Endodermal cell (in vitro differentiated cells): ENCODE measurements around the gene SOX13. TPM values are rescaled to one million over a fixed set of nuclear protein-coding genes. Genes with fewer than 3 reads are reported as not detected.

Experiments used
- DNase-seq: peaks from one replicate; pipeline ENCODE4 v3.0.0-alpha.2; 2017
- H3K27ac ChIP-seq: 2 replicates; pipeline ENCODE4 v1.5.1; 2013; ENCODE audit warnings: mild to moderate bottlenecking, low read depth, low read length, moderate library complexity
- H3K27me3 ChIP-seq: 2 replicates; pipeline ENCODE4 v1.6.1; 2013; ENCODE audit warnings: mild to moderate bottlenecking, low read length, moderate library complexity; ENCODE audit not compliant: insufficient read depth, control insufficient read depth, poor library complexity, severe bottlenecking
- H3K36me3 ChIP-seq: 2 replicates; pipeline ENCODE4 v1.7.0; 2013; ENCODE audit warnings: mild to moderate bottlenecking, low read length, moderate library complexity; ENCODE audit not compliant: control insufficient read depth, insufficient read depth
- H3K4me1 ChIP-seq: one replicate; pipeline ENCODE4 v1.7.0; 2013; ENCODE audit warnings: low read length; ENCODE audit not compliant: control insufficient read depth, insufficient read depth
- H3K4me3 ChIP-seq: 2 replicates; pipeline ENCODE4 v1.5.1; 2013; ENCODE audit warnings: mild to moderate bottlenecking, low read length, moderate library complexity
- H3K9ac ChIP-seq: 2 replicates; pipeline ENCODE4 v1.6.1; 2013; ENCODE audit warnings: mild to moderate bottlenecking, low read length, moderate library complexity; ENCODE audit not compliant: poor library complexity, severe bottlenecking; ENCODE audit errors: extremely low read depth
- H3K9me3 ChIP-seq: 2 replicates; pipeline ENCODE4 v1.6.1; 2013; ENCODE audit warnings: mild to moderate bottlenecking, low read length, moderate library complexity; ENCODE audit not compliant: control insufficient read depth
- H3K27ac Mint-ChIP-seq: 2 replicates; pipeline ENCODE4 v1.8.0; 2020; ENCODE audit warnings: mixed read lengths
- H3K27me3 Mint-ChIP-seq: 2 replicates; pipeline ENCODE4 v1.8.0; 2021; ENCODE audit warnings: mild to moderate bottlenecking, mixed read lengths; ENCODE audit not compliant: insufficient read depth
- H3K36me3 Mint-ChIP-seq: 2 replicates; pipeline ENCODE4 v1.8.0; 2020; ENCODE audit warnings: low read depth, mixed read lengths
- H3K4me1 Mint-ChIP-seq: 2 replicates; pipeline ENCODE4 v1.8.0; 2020; ENCODE audit warnings: mixed read lengths
- H3K4me3 Mint-ChIP-seq: 2 replicates; pipeline ENCODE4 v1.8.0; 2020; ENCODE audit warnings: mild to moderate bottlenecking, moderate library complexity, mixed read lengths
- H3K9me3 Mint-ChIP-seq: 2 replicates; pipeline ENCODE4 v1.8.0; 2020; ENCODE audit warnings: mild to moderate bottlenecking, mixed read lengths
- CTCF ChIP-seq: fragments of 200-600 bp; sonication (generic); conservative IDR thresholded peaks from 2 replicates; pipeline ENCODE4 v1.5.0; 2021; ENCODE audit warnings: antibody characterized with exemption, mild to moderate bottlenecking
- WGBS, 2 experiments: methylation state at CpG; one replicate each; pipeline versions ENCODE4 v1.1.5 to v1.1.7; 2013; ENCODE audit warnings: missing lambda C conversion rate in 2 of 2, mixed read lengths in 1 of 2; ENCODE audit not compliant: insufficient coverage in 1 of 2, insufficient read length in 1 of 2; 5-methylcytosine and 5-hydroxymethylcytosine counted together
- total RNA-seq, 2 donors: library from RNA; stranded (reverse); fragmentation: NEBNext Ultra II Directional in 1 of 2; extraction: Animal tissue kit (Norgen Biotek cat#: 25700) in 1 of 2; gene quantifications; 2 replicates in 1 of 2; 3 replicates in 1 of 2; pipeline ENCODE4 v1.2.1, GENCODE V29; 2021

SOX13 gene
- total RNA-seq, 2 donors from 2014 or later = 75.3 to 85.3 TPM

DNA sequence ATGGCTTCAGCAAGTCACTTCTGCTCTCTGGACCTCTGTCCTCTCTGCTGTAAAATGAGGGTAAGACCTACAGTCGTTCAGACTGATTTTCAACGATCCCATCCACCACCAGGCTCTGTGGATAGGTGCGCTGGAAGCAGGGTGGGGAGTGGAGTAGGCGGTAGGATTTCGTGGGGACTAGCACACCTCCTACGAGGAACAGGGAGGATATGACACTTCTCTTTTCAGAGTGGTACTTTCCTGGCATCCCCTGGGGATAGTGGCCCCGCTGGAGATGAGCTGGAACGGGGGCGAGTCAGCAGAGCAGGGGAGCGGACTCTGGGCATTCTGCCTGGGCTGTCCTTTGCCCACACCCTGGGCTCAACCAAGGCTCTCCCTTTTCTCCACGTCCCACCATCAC, 61.2 kb downstream of the SOX13 start:
- H3K27me3 Mint-ChIP-seq = no peaks in the 10 kb centered on the region
- H3K9me3 Mint-ChIP-seq = no peaks in the 10 kb centered on the region
- H3K27ac ChIP-seq = no peak overlapping the region
- no peak for TF ChIP-seq CTCF
- H3K27me3 ChIP-seq = no peaks in the 10 kb centered on the region
- H3K9me3 ChIP-seq = no peaks in the 10 kb centered on the region
- peaks cover 10% of the 10 kb centered on the region for H3K36me3 Mint-ChIP-seq
- H3K9ac ChIP-seq = no peak overlapping the region
- WGBS, 2 experiments = 86 to 100% methylated on average over 9 to 11 of the region's 11 CpGs
- no peak overlapping the region for H3K27ac Mint-ChIP-seq
- peaks cover 5% of the 10 kb centered on the region for H3K36me3 ChIP-seq
- H3K4me1 ChIP-seq = no peaks in the 10 kb centered on the region
- no peak overlapping the region for H3K4me3 Mint-ChIP-seq
- peaks cover 3% of the 10 kb centered on the region for H3K4me1 Mint-ChIP-seq
- H3K4me3 ChIP-seq = no peak overlapping the region
- DNase-seq = no peak

GRCh38 chr1:204136814-204137213, 63.9 kb downstream of the SOX13 start:
- no peak overlapping the region for H3K9ac ChIP-seq
- WGBS, 2 experiments = 79% methylated on average over 2 of the region's 2 CpGs; no CpG with 5 or more reads in 1 of the 2 experiments
- no peaks in the 10 kb centered on the region for H3K9me3 Mint-ChIP-seq
- TF ChIP-seq CTCF = peak; percentile 40
- H3K27me3 Mint-ChIP-seq = no peaks in the 10 kb centered on the region
- H3K27ac ChIP-seq = no peak overlapping the region
- no peak overlapping the region for H3K4me3 Mint-ChIP-seq
- peaks cover 13% of the 10 kb centered on the region for H3K36me3 Mint-ChIP-seq
- no peaks in the 10 kb centered on the region for H3K9me3 ChIP-seq
- H3K4me3 ChIP-seq = no peak overlapping the region
- no peaks in the 10 kb centered on the region for H3K4me1 ChIP-seq
- peaks cover 5% of the 10 kb centered on the region for H3K36me3 ChIP-seq
- H3K27me3 ChIP-seq = no peaks in the 10 kb centered on the region
- H3K27ac Mint-ChIP-seq = no peak overlapping the region
- DNase-seq = peak; percentile 63
- no peaks in the 10 kb centered on the region for H3K4me1 Mint-ChIP-seq

- TF ChIP-seq CTCF = no peak
- Mint-ChIP-seq H3K27me3 (no peaks in the 10 kb centered on the region), H3K4me3 (no peak overlapping the region), H3K4me1 (no peaks in the 10 kb centered on the region), H3K36me3 (peaks cover 9% of the 10 kb centered on the region), H3K9me3 (no peaks in the 10 kb centered on the region), H3K27ac (no peak overlapping the region)
- Histone ChIP-seq H3K4me1 (no peaks in the 10 kb centered on the region), H3K27me3 (peaks cover 12% of the 10 kb centered on the region), H3K36me3 (no peaks in the 10 kb centered on the region), H3K9me3 (no peaks in the 10 kb centered on the region), H3K27ac (no peak overlapping the region), H3K4me3 (no peak overlapping the region), H3K9ac (no peak overlapping the region)
- DNase-seq = no peak
- 97 to 100% methylated on average over 1 to 2 of the region's 2 CpGs for WGBS, 2 experiments
These were observed 66.2 kb downstream of the SOX13 start for GRCh38 chr1:204139088-204139487.
